HepG2 (cell line): ENCODE results near the gene PTPN18. TPM values are rescaled to one million over a fixed set of nuclear protein-coding genes. Genes with fewer than 3 reads are reported as not detected.

Source experiments
- ATAC-seq: fragments of 200-7000 bp; cut with Tn5 transposase; 3 replicates; pipeline ENCODE4 v1.9.1; 2020; ENCODE audit warnings: mild to moderate bottlenecking, moderate library complexity
- BruUV-seq: library from RNA; stranded (reverse); fragments of 400-500 nt; replicated peaks from 2 replicates; lab custom pipeline; 2021; lab: Mats Ljungman, UMichigan
- CTCF ChIA-PET: fragments of 300-600 bp; formaldehyde crosslinking; extraction: SDS; loops from one replicate; lab custom pipeline; 2021; ENCODE audit warnings: low total read pairs, inconsistent platforms, low intra/inter-chr PET ratio; lab: Yijun Ruan, JAX
- POLR2A ChIA-PET: fragments of 350-600 bp; sonication (Branson Sonifier 250); formaldehyde crosslinking; loops from one replicate; lab custom pipeline; 2020; ENCODE audit warnings: antibody characterized with exemption, inconsistent platforms; lab: Yijun Ruan, JAX
- DNase-seq: peaks from one replicate; pipeline ENCODE4 v3.0.0-alpha.2; 2015; ENCODE audit warnings: low spot score
- FAIRE-seq: peaks from 3 replicates; lab custom pipeline; 2011; peaks lifted over from hg19 to GRCh38; lab: Jason Lieb, UNC
- H2AFZ ChIP-seq: one replicate; pipeline ENCODE4 v1.6.1; 2011; ENCODE audit warnings: low read length, inconsistent platforms
- H3K27ac ChIP-seq: fragments of 300-600 bp; 3 replicates; pipeline ENCODE4 v1.8.0; 2011; ENCODE audit warnings: mixed run types, mild to moderate bottlenecking, mixed read lengths, low read length, inconsistent platforms; ENCODE audit not compliant: insufficient read depth; ENCODE audit errors: extremely low read length
- H3K27me3 ChIP-seq, 2 experiments: fragments of 200-600 bp in 1 of 2; 2 replicates in 1 of 2; 3 replicates in 1 of 2; pipeline versions ENCODE4 v1.6.0 to v1.8.0; 2011; ENCODE audit warnings: low read length in 2 of 2, mild to moderate bottlenecking in 2 of 2, moderate library complexity in 2 of 2, inconsistent platforms in 1 of 2; ENCODE audit not compliant: insufficient read depth in 2 of 2, control insufficient read depth in 1 of 2
- H3K36me3 ChIP-seq, 2 experiments: fragments of 200-600 bp in 1 of 2; replicated peaks in 1 of 2; 2 replicates in 1 of 2; 3 replicates in 1 of 2; pipeline versions ENCODE4 v1.5.1 to v1.8.0; 2011; ENCODE audit warnings: low read length in 2 of 2, inconsistent platforms in 1 of 2; ENCODE audit not compliant: insufficient read depth in 2 of 2, control insufficient read depth in 1 of 2
- H3K4me1 ChIP-seq: 2 replicates; pipeline ENCODE4 v1.5.1; 2012; ENCODE audit warnings: low read length, inconsistent platforms; ENCODE audit not compliant: insufficient read depth
- H3K4me2 ChIP-seq: 2 replicates; pipeline ENCODE4 v1.6.0; 2011; ENCODE audit warnings: low read depth, low read length, inconsistent platforms
- H3K4me3 ChIP-seq, 3 experiments: fragments of 200-600 bp in 1 of 3; sonication (generic), shearing (Covaris generic) in 1 of 3; replicated peaks in 1 of 3; 2 replicates each; pipeline ENCODE4 v1.5.1; 2011 to 2016; ENCODE audit warnings: low read length in 3 of 3, inconsistent platforms in 2 of 3, low read depth in 2 of 3, mild to moderate bottlenecking in 2 of 3, control low read depth in 1 of 3, mixed read lengths in 1 of 3; ENCODE audit not compliant: insufficient read depth in 1 of 3
- H3K79me2 ChIP-seq: one replicate; pipeline ENCODE4 v1.6.1; 2011; ENCODE audit warnings: low read length, inconsistent platforms; ENCODE audit not compliant: insufficient read depth
- H3K9ac ChIP-seq: 2 replicates; pipeline ENCODE4 v1.6.0; 2011; ENCODE audit warnings: mild to moderate bottlenecking, low read depth, low read length, inconsistent platforms; ENCODE audit not compliant: insufficient read depth
- H3K9me3 ChIP-seq: 2 replicates; pipeline ENCODE4 v1.5.1; 2012; ENCODE audit warnings: mild to moderate bottlenecking, low read length
- H4K20me1 ChIP-seq: 2 replicates; pipeline ENCODE4 v1.6.0; 2011; ENCODE audit warnings: inconsistent platforms, mild to moderate bottlenecking, low read length, moderate library complexity; ENCODE audit not compliant: insufficient read depth
- AGO1 ChIP-seq: fragments of 200-400 bp; formaldehyde crosslinking; IDR thresholded peaks from 2 replicates; pipeline ENCODE4 v1.6.1; 2017; ENCODE audit warnings: mild to moderate bottlenecking, low read depth, low read length, moderate library complexity; ENCODE audit not compliant: poor library complexity, severe bottlenecking
- IKZF1 ChIP-seq: fragments of 450-650 bp; IDR thresholded peaks from 2 replicates; pipeline ENCODE4 v1.7.1; 2016
- RAD51 ChIP-seq: fragments of 450-650 bp; IDR thresholded peaks from 2 replicates; pipeline ENCODE4 v1.6.1; 2016; ENCODE audit warnings: borderline replicate concordance
- ZFP37 ChIP-seq: sonication (generic); formaldehyde crosslinking; IDR thresholded peaks from 2 replicates; pipeline ENCODE4 v1.4.0; 2020; ENCODE audit warnings: missing genetic modification reagents, borderline replicate concordance
- ZNF605 ChIP-seq: sonication (generic); formaldehyde crosslinking; IDR thresholded peaks from 2 replicates; pipeline ENCODE4 v1.8.0; 2022; ENCODE audit warnings: mild to moderate bottlenecking, missing genetic modification reagents
- WGBS: methylation state at CpG from one replicate; pipeline ENCODE4 v1.1.6; 2017; ENCODE audit warnings: low lambda C conversion rate; 5-methylcytosine and 5-hydroxymethylcytosine counted together
- in situ Hi-C: cut with HindIII; loops from 2 replicates; pipeline ENCODE4 v1.10.0; 2017; ENCODE audit warnings: low pct_unique_long_range_greater_than_20kb; ENCODE audit not compliant: extremely low pct_ligation_motif_present
- intact Hi-C: fragments of 100-400 bp; cut with micrococcal nuclease; formaldehyde crosslinking; loops from one replicate; pipeline ENCODE4 v1.10.0; 2022; ENCODE audit not compliant: unreplicated experiment
- polyA plus RNA-seq, 8 experiments: library from polyadenylated mRNA; depleted of rRNA in 3 of 8; stranded (reverse) in 7 of 8; unstranded in 1 of 8; fragments of >200 nt; fragmentation: Illumina TruSeq in 4 of 8; extraction: Trizol in 4 of 8; gene quantifications; 2 replicates each; pipeline versions ENCODE4 v1.2.1 to v1.2.3, GENCODE V29; 2011 to 2016; ENCODE audit warnings: low read depth in 4 of 8, missing spikeins in 1 of 8, mixed read lengths in 1 of 8; ENCODE audit not compliant: insufficient read depth in 1 of 8
- total RNA-seq, 5 experiments: library from RNA; depleted of rRNA; stranded (reverse); fragments of >200 nt; fragmentation: Illumina TruSeq; extraction: Trizol; gene quantifications; 2 replicates each; pipeline ENCODE4 v1.2.3, GENCODE V29; 2016; ENCODE audit warnings: low read depth in 1 of 5
- TF ChIP-seq, protein P1 (sequence below), 2 experiments: sonication (generic) in 1 of 2; formaldehyde crosslinking in 1 of 2; IDR thresholded peaks; 2 replicates each; pipeline versions ENCODE4 v1.5.1 to v1.6.1; 2011 to 2020; ENCODE audit warnings: borderline replicate concordance in 1 of 2, low read depth in 1 of 2, low read length in 1 of 2, mild to moderate bottlenecking in 1 of 2, missing genetic modification reagents in 1 of 2, moderate library complexity in 1 of 2

PTPN18 gene
- total and polyA plus RNA-seq, 2 of the 13 experiments (the other 11 are each of a cell fraction or from before 2014, with no cell fraction given) = 14.8 to 39.6 TPM

- no peak for TF ChIP-seq ZFP37 (CRISPR knock-in tag)
Measured at GRCh38 chr2:130318906-130319305, 37.0 kb upstream of the PTPN18 start (continued).

DNA sequence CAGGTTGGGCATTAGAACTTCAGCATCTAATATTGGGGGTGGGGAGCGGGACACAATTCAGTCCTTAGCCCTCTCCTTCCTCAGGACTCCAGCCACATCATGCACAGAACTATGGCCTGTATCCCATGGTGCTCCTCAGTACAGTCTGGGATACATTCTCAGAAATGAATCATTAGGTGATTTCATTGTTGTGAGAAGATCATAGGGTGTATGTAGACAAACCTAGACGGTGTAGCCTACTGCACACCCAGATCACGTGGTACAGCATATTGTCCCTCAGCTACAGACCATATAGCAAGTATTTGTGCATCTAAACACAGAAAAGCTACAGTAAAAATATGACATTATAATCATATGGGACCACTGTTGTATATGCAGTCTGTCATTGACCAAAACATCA is 36.3 kb upstream of the PTPN18 start:
- ChIA-PET POLR2A (no interaction called here), CTCF (no interaction called here)
- Histone ChIP-seq H2AFZ (no peak overlapping the region), H3K4me1 (peaks cover 14% of the 10 kb centered on the region), H3K4me2 (no peak overlapping the region), H3K4me3 (no peak overlapping the region), H3K9ac (no peak overlapping the region), H3K9me3 (no peaks in the 10 kb centered on the region), H4K20me1 (no peaks in the 10 kb centered on the region), H3K79me2 (no peaks in the 10 kb centered on the region), H3K27me3 (no peaks in the 10 kb centered on the region; a peak in 2 of 5 replicates), H3K27ac (no peak overlapping the region), H3K36me3 (no peaks in the 10 kb centered on the region)
- WGBS = 32% methylated on average over 3 of the region's 3 CpGs
- DNase-seq (no peak), ATAC-seq (no peak), FAIRE-seq (no peak)
- TF ChIP-seq ZNF605 (CRISPR knock-in tag) (no peak), IKZF1 (no peak), AGO1 (no peak), RAD51 (peak; percentile 62; the same call in 1 of the 2 replicates)
- TF ChIP-seq, protein P1, sequence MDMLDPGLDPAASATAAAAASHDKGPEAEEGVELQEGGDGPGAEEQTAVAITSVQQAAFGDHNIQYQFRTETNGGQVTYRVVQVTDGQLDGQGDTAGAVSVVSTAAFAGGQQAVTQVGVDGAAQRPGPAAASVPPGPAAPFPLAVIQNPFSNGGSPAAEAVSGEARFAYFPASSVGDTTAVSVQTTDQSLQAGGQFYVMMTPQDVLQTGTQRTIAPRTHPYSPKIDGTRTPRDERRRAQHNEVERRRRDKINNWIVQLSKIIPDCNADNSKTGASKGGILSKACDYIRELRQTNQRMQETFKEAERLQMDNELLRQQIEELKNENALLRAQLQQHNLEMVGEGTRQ (IDR thresholded peaks at IDR 0.05; ENCODE audit: low read depth, low read length) = peak; percentile 52
- TF ChIP-seq, protein P1 (CRISPR knock-in tag; IDR thresholded peaks at IDR 0.05; ENCODE audit: borderline replicate concordance) = no peak
- in situ Hi-C loops (no loop called here), intact Hi-C loops (no loop called here)
- no TSS peak for BruUV-seq
